ENCODE results near the gene SEC23IP.
"Not testable (repeated sequence)": the region's sequence is repeated elsewhere in the genome, so short reads cannot be mapped to it uniquely, and the experiment has no call there.

- TF ChIP-seq MYC (IDR thresholded peaks at IDR 0.05; ENCODE audit: low read depth, low read length): not testable (repeated sequence)
- TF ChIP-seq, protein P1, sequence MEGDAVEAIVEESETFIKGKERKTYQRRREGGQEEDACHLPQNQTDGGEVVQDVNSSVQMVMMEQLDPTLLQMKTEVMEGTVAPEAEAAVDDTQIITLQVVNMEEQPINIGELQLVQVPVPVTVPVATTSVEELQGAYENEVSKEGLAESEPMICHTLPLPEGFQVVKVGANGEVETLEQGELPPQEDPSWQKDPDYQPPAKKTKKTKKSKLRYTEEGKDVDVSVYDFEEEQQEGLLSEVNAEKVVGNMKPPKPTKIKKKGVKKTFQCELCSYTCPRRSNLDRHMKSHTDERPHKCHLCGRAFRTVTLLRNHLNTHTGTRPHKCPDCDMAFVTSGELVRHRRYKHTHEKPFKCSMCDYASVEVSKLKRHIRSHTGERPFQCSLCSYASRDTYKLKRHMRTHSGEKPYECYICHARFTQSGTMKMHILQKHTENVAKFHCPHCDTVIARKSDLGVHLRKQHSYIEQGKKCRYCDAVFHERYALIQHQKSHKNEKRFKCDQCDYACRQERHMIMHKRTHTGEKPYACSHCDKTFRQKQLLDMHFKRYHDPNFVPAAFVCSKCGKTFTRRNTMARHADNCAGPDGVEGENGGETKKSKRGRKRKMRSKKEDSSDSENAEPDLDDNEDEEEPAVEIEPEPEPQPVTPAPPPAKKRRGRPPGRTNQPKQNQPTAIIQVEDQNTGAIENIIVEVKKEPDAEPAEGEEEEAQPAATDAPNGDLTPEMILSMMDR (IDR thresholded peaks at IDR 0.05; ENCODE audit: low read depth, low read length): not testable (repeated sequence)
Observed at GRCh38 chr10:119888715-119889114, 3.8 kb upstream of the SEC23IP start.
